Neutrophil (primary cell): ENCODE data around the gene SLC25A4.

ENCODE experiments used
- H3K27ac ChIP-seq: fragments of 200-600 bp; sonication (generic); 2 replicates; pipeline ENCODE4 v1.5.1; 2016; ENCODE audit warnings: mild to moderate bottlenecking, moderate library complexity
- H3K27me3 ChIP-seq: fragments of 200-600 bp; sonication (generic); 2 replicates; pipeline ENCODE4 v1.6.0; 2016; ENCODE audit warnings: mild to moderate bottlenecking
- H3K36me3 ChIP-seq: fragments of 200-600 bp; sonication (generic); 2 replicates; pipeline ENCODE4 v1.5.1; 2017
- H3K4me1 ChIP-seq, 2 experiments: fragments of 200-600 bp in 1 of 2; sonication (generic) in 1 of 2; 1 replicate in 1 of 2; 2 replicates in 1 of 2; pipeline versions ENCODE4 v1.5.1 to v1.6.1; 2013 to 2016; ENCODE audit warnings: low read depth in 1 of 2, low read length in 1 of 2, mild to moderate bottlenecking in 1 of 2, moderate library complexity in 1 of 2; ENCODE audit not compliant: control insufficient read depth in 1 of 2, insufficient read depth in 1 of 2
- H3K4me3 ChIP-seq, 2 experiments: fragments of 200-600 bp in 1 of 2; sonication (generic) in 1 of 2; 1 replicate in 1 of 2; 2 replicates in 1 of 2; pipeline ENCODE4 v1.5.1; 2013 to 2016; ENCODE audit warnings: low read depth in 1 of 2, low read length in 1 of 2, mild to moderate bottlenecking in 1 of 2, moderate library complexity in 1 of 2
- H3K9me3 ChIP-seq: fragments of 200-600 bp; sonication (generic); 2 replicates; pipeline ENCODE4 v1.5.1; 2016
- TF ChIP-seq, protein P1 (sequence below): fragments of 200-600 bp; sonication (generic); IDR thresholded peaks from 2 replicates; pipeline ENCODE4 v1.5.1; 2016; ENCODE audit warnings: antibody characterized with exemption

The SLC25A4 gene

DNA sequence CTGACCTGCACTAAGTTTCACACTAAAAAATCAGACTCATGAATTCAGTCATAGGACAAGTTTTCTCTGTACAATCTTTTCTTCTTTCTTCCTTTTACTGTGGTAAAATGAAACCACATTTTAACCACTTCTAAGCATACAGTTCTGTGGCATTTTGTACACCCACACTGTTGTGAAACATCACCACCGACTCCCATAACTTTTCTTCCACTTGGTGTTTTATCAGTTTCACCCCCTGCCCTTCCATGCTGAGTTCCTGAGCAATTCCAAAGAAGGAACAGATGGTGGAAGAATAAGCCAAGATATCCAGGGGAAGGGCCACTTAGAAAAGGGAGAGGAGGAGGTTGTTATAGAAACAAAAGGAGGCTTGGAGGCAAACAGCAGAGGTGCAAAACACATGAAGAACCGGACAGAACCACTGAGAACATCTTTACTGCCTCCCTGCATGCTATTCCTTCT lies 22.6 kb downstream of the SLC25A4 start:
- Histone ChIP-seq H3K27me3 (no peaks in the 10 kb centered on the region), H3K27ac (no peak overlapping the region), H3K36me3 (no peaks in the 10 kb centered on the region), H3K4me3 (no peak overlapping the region), H3K4me1 (no peaks in the 10 kb centered on the region), H3K9me3 (no peaks in the 10 kb centered on the region)
- TF ChIP-seq, protein P1, sequence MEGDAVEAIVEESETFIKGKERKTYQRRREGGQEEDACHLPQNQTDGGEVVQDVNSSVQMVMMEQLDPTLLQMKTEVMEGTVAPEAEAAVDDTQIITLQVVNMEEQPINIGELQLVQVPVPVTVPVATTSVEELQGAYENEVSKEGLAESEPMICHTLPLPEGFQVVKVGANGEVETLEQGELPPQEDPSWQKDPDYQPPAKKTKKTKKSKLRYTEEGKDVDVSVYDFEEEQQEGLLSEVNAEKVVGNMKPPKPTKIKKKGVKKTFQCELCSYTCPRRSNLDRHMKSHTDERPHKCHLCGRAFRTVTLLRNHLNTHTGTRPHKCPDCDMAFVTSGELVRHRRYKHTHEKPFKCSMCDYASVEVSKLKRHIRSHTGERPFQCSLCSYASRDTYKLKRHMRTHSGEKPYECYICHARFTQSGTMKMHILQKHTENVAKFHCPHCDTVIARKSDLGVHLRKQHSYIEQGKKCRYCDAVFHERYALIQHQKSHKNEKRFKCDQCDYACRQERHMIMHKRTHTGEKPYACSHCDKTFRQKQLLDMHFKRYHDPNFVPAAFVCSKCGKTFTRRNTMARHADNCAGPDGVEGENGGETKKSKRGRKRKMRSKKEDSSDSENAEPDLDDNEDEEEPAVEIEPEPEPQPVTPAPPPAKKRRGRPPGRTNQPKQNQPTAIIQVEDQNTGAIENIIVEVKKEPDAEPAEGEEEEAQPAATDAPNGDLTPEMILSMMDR: no peak

DNA sequence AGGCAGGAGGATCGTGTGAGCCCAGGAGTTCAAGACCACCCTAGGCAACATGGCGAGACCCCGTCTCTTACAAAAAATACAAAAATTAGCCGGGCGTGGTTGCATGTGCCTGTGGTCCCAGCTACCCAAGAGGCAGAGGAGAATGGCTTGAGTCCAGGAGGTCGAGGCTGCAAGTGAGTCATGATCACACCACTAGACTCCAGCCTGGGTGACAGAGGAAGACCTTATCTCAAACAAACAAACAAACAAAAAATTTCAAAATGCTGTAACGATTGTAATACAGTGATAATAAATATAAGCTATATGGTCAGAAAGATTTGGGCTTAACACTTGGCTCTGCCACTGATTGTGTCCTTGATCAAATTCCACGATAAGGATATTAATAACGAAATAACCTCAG lies 24.2 kb downstream of the SLC25A4 start:
- no peaks in the 10 kb centered on the region for H3K27me3 ChIP-seq
- H3K4me3 ChIP-seq: no peak overlapping the region
- no peaks in the 10 kb centered on the region for H3K9me3 ChIP-seq
- H3K4me1 ChIP-seq: no peaks in the 10 kb centered on the region
- H3K27ac ChIP-seq: no peak overlapping the region
- TF ChIP-seq, protein P1: no peak
- no peaks in the 10 kb centered on the region for H3K36me3 ChIP-seq

DNA sequence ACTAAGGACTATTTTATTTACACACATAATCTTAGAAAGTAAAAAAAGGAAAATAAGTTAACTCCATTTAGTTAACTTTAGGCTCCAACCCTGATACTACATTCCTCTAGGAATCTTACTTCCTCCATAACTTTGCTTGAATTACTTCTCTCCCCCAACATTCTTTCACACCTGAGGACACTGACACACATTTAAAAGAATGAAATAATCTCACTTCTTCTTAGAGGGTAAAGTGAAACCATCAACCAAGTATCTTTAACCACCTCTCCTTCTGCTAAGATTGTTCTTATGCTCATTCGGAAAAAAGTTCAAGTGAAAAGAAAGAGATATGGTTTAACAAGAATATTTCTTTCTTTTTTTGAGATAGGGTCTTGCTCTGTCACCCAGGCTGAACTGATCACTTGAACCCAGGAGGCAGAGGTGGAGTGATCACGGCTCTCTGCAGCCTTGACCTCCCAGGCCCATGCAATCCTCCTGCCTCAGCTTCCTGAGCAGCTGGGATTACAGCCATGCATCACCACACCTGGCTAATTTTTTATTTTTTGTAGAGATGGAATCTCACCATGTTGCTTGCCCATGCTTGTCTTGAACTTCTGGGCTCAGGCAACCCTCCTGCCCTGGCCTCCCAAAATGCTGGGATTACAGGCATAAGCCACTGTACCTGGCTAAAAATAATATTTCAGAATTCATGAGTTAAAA lies 28.5 kb downstream of the SLC25A4 start:
- no peaks in the 10 kb centered on the region for H3K27me3 ChIP-seq
- no peak overlapping the region for H3K4me3 ChIP-seq
- H3K9me3 ChIP-seq: no peaks in the 10 kb centered on the region
- no peak overlapping the region for H3K27ac ChIP-seq
- TF ChIP-seq, protein P1: no peak
- H3K36me3 ChIP-seq: no peaks in the 10 kb centered on the region
- H3K4me1 ChIP-seq: no peaks in the 10 kb centered on the region

DNA sequence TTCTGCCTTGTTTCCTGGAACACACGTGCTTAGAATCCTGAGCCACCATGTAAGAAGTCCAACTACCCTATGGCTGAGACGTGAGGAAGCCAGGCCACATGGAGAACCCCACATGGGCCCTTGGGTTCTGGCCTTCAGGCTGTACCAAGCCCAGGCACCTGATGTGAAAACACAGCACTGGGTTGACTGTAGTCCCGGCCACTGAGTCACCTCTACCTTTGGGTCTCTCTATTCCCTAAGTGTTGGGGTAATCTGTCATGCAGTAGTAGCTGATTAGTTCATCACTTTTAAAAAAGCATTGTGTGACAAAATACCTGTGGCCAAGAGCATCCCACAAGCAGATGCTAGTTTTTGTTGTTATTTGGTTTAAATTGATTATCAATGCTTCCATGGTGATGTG lies 36.4 kb downstream of the SLC25A4 start:
- H3K4me1 ChIP-seq: no peaks in the 10 kb centered on the region
- no peak overlapping the region for H3K27ac ChIP-seq
- TF ChIP-seq, protein P1: no peak
- H3K4me3 ChIP-seq: no peak overlapping the region
- no peaks in the 10 kb centered on the region for H3K27me3 ChIP-seq
- H3K9me3 ChIP-seq: no peaks in the 10 kb centered on the region
- H3K36me3 ChIP-seq: no peaks in the 10 kb centered on the region

- TF ChIP-seq, protein P1: no peak
- no peaks in the 10 kb centered on the region for H3K9me3 ChIP-seq
- H3K4me1 ChIP-seq: no peaks in the 10 kb centered on the region
- no peak overlapping the region for H3K4me3 ChIP-seq
- H3K27me3 ChIP-seq: no peaks in the 10 kb centered on the region
- H3K27ac ChIP-seq: no peak overlapping the region
- H3K36me3 ChIP-seq: no peaks in the 10 kb centered on the region
Observed at GRCh38 chr4:185182239-185182638, 39.2 kb downstream of the SLC25A4 start.
